Smooth muscle cell (in vitro differentiated cells): ENCODE data around the gene LY6G5C. TPM values are rescaled to one million over a fixed set of nuclear protein-coding genes. Genes with fewer than 3 reads are reported as not detected.

ENCODE experiments used
- DNase-seq: peaks from one replicate; lab custom pipeline; 2025; ENCODE audit not compliant: unreplicated experiment; lab: John Stamatoyannopoulos, UW
- H2AFZ ChIP-seq: fragments of 200-600 bp; sonication (generic); 2 replicates; pipeline ENCODE4 v1.6.0; 2016; ENCODE audit warnings: antibody characterized with exemption, low read depth, mild to moderate bottlenecking
- H3F3A ChIP-seq: fragments of 200-600 bp; sonication (generic); 2 replicates; pipeline ENCODE4 v1.6.0; 2017; ENCODE audit warnings: antibody characterized with exemption, low read depth
- H3K27ac ChIP-seq: fragments of 200-600 bp; sonication (generic); 2 replicates; pipeline ENCODE4 v1.5.1; 2016; ENCODE audit warnings: low read depth, mild to moderate bottlenecking
- H3K27me3 ChIP-seq: fragments of 200-600 bp; sonication (generic); 2 replicates; pipeline ENCODE4 v1.6.1; 2016; ENCODE audit warnings: low read depth, mild to moderate bottlenecking
- H3K36me3 ChIP-seq: fragments of 200-600 bp; sonication (generic); 2 replicates; pipeline ENCODE4 v1.5.1; 2016; ENCODE audit warnings: low read depth
- H3K4me1 ChIP-seq: fragments of 200-600 bp; sonication (generic); 2 replicates; pipeline ENCODE4 v1.5.1; 2016; ENCODE audit warnings: low read depth
- H3K4me2 ChIP-seq: fragments of 200-600 bp; sonication (generic); 2 replicates; pipeline ENCODE4 v1.6.0; 2016; ENCODE audit warnings: mild to moderate bottlenecking
- H3K4me3 ChIP-seq: fragments of 200-600 bp; sonication (generic); 2 replicates; pipeline ENCODE4 v1.5.1; 2016; ENCODE audit warnings: mild to moderate bottlenecking
- H3K79me2 ChIP-seq: fragments of 200-600 bp; sonication (generic); 2 replicates; pipeline ENCODE4 v1.6.0; 2016; ENCODE audit warnings: low read depth, mild to moderate bottlenecking
- H3K9ac ChIP-seq: fragments of 200-600 bp; sonication (generic); 2 replicates; pipeline ENCODE4 v1.6.0; 2016; ENCODE audit warnings: low read depth
- H3K9me3 ChIP-seq: fragments of 200-600 bp; sonication (generic); replicated peaks from 2 replicates; pipeline ENCODE4 v1.5.1; 2016; ENCODE audit warnings: low read depth
- H4K20me1 ChIP-seq: fragments of 200-600 bp; sonication (generic); 2 replicates; pipeline ENCODE4 v1.6.0; 2016; ENCODE audit warnings: low read depth
- CTCF ChIP-seq: fragments of 200-600 bp; sonication (generic); IDR thresholded peaks from 2 replicates; pipeline ENCODE4 v1.5.1; 2017; ENCODE audit warnings: borderline replicate concordance, mild to moderate bottlenecking, antibody characterized with exemption; ENCODE audit not compliant: insufficient read depth, poor library complexity, severe bottlenecking
- WGBS: methylation state at CpG from one replicate; pipeline ENCODE4 v1.1.7; 2016; ENCODE audit warnings: low lambda C conversion rate; 5-methylcytosine and 5-hydroxymethylcytosine counted together
- polyA plus RNA-seq: library from polyadenylated mRNA; unstranded; fragments of >200 nt; fragmentation: Nextera tagmentation; extraction: Ambion mirVana; gene quantifications from 2 replicates; pipeline ENCODE4 v1.2.1, GENCODE V29; 2016
- total RNA-seq: library from RNA; depleted of rRNA; stranded (reverse); fragments of >200 nt; gene quantifications from 2 replicates; pipeline ENCODE4 v1.2.3, GENCODE V29; 2014

The LY6G5C gene
- total and polyA plus RNA-seq, 2 experiments from 2014 or later = 0.67 to 3.8 TPM

GRCh38 chr6:31706599-31706998 lies 25.7 kb upstream of the LY6G5C start, which contains the start of gene LY6G6F:
LY6G6F (plus strand) TSS chr6:31706866; CDS start chr6:31706907, 41 bp downstream.
- no peak for TF ChIP-seq CTCF
- Histone ChIP-seq H3K27me3 (no peaks in the 10 kb centered on the region), H3K4me1 (peaks cover 8% of the 10 kb centered on the region), H3K36me3 (no peaks in the 10 kb centered on the region), H2AFZ (no peak within 1 kb of the TSS), H3F3A (no peaks in the 10 kb centered on the region), H4K20me1 (no peaks in the 10 kb centered on the region), H3K9ac (no peak within 1 kb of the TSS), H3K9me3 (no peaks in the 10 kb centered on the region), H3K79me2 (peaks cover 13% of the 10 kb centered on the region), H3K4me3 (no peak within 1 kb of the TSS), H3K4me2 (no peak within 1 kb of the TSS), H3K27ac (no peak within 1 kb of the TSS)
- no peak for DNase-seq
- WGBS = 68% methylated on average over 3 of the region's 3 CpGs

GRCh38 chr6:31705931-31706330 lies 25.1 kb upstream of the LY6G5C start:
- H4K20me1 ChIP-seq = peaks cover 4% of the 10 kb centered on the region
- H3K4me2 ChIP-seq = no peak overlapping the region
- no peaks in the 10 kb centered on the region for H3K36me3 ChIP-seq
- no peak overlapping the region for H3K9ac ChIP-seq
- H3K27ac ChIP-seq = no peak overlapping the region
- H3F3A ChIP-seq = no peaks in the 10 kb centered on the region
- H3K27me3 ChIP-seq = no peaks in the 10 kb centered on the region
- no peak for TF ChIP-seq CTCF
- H3K9me3 ChIP-seq = no peaks in the 10 kb centered on the region
- no peak overlapping the region for H3K4me3 ChIP-seq
- H3K4me1 ChIP-seq = peaks cover 10% of the 10 kb centered on the region
- 89% methylated on average over 6 of the region's 6 CpGs for WGBS
- DNase-seq = no peak
- H2AFZ ChIP-seq = no peak overlapping the region
- H3K79me2 ChIP-seq = peaks cover 20% of the 10 kb centered on the region

GRCh38 chr6:31702819-31703716 lies 22.2 kb upstream of the LY6G5C start, which contains the start of gene ABHD16A:
ABHD16A (minus strand) TSS chr6:31703324; CDS start chr6:31703281, 43 bp downstream.
- peak within 1 kb of the TSS; percentile 90 for H3K9ac ChIP-seq
- H3K27ac ChIP-seq = peak within 1 kb of the TSS; percentile 81
- peak within 1 kb of the TSS; percentile 82 for H2AFZ ChIP-seq
- H3K4me1 ChIP-seq = peaks cover 10% of the 10 kb centered on the region
- no peaks in the 10 kb centered on the region for H3K36me3 ChIP-seq
- no peaks in the 10 kb centered on the region for H3F3A ChIP-seq
- no peaks in the 10 kb centered on the region for H3K9me3 ChIP-seq
- peak; percentile 82 for DNase-seq
- H3K4me3 ChIP-seq = peak within 1 kb of the TSS; percentile 71
- peak within 1 kb of the TSS; percentile 86 for H3K4me2 ChIP-seq
- WGBS = 2% methylated on average over 54 of the region's 54 CpGs
- no peaks in the 10 kb centered on the region for H3K27me3 ChIP-seq
- peaks cover 27% of the 10 kb centered on the region for H3K79me2 ChIP-seq
- H4K20me1 ChIP-seq = peaks cover 5% of the 10 kb centered on the region
- TF ChIP-seq CTCF = no peak
